GM23338 (cell line): ENCODE data around the gene CCL27. TPM values are rescaled to one million over a fixed set of nuclear protein-coding genes. Genes with fewer than 3 reads are reported as not detected.

Source experiments
- ATAC-seq: fragments of 200-7000 bp; cut with Tn5 transposase; 3 replicates; pipeline ENCODE4 v1.9.1; 2020
- DNase-seq: peaks from one replicate; pipeline ENCODE4 v3.0.0-alpha.2; 2015; ENCODE audit warnings: low spot score
- H2AFZ ChIP-seq: fragments of 200-600 bp; sonication (generic); 2 replicates; pipeline ENCODE4 v1.8.0; 2016; ENCODE audit warnings: antibody characterized with exemption, mild to moderate bottlenecking, moderate library complexity
- H3F3A ChIP-seq: fragments of 200-600 bp; sonication (generic); replicated peaks from 2 replicates; pipeline ENCODE4 v1.8.0; 2017; ENCODE audit warnings: antibody characterized with exemption, mixed run types, low read depth
- H3K27ac ChIP-seq: fragments of 200-600 bp; sonication (generic); 2 replicates; pipeline ENCODE4 v1.6.1; 2016; ENCODE audit warnings: low read depth
- H3K27me3 ChIP-seq: fragments of 200-600 bp; sonication (generic); 2 replicates; pipeline ENCODE4 v1.8.0; 2016; ENCODE audit warnings: mild to moderate bottlenecking, mixed run types, moderate library complexity; ENCODE audit not compliant: insufficient read depth
- H3K36me3 ChIP-seq: fragments of 200-600 bp; sonication (generic); 2 replicates; pipeline ENCODE4 v1.8.0; 2016; ENCODE audit warnings: mild to moderate bottlenecking; ENCODE audit not compliant: insufficient read depth
- H3K4me1 ChIP-seq: fragments of 200-600 bp; sonication (generic); 2 replicates; pipeline ENCODE4 v1.8.0; 2016; ENCODE audit warnings: mild to moderate bottlenecking, moderate library complexity; ENCODE audit not compliant: insufficient read depth
- H3K4me2 ChIP-seq: fragments of 200-600 bp; sonication (generic); 2 replicates; pipeline ENCODE4 v1.7.1; 2017; ENCODE audit warnings: mixed run types
- H3K4me3 ChIP-seq: fragments of 200-600 bp; sonication (generic); 2 replicates; pipeline ENCODE4 v1.6.1; 2016; ENCODE audit warnings: mixed run types
- H3K79me2 ChIP-seq: fragments of 200-600 bp; sonication (generic); replicated peaks from 2 replicates; pipeline ENCODE4 v1.8.0; 2017; ENCODE audit warnings: mild to moderate bottlenecking; ENCODE audit not compliant: insufficient read depth
- H3K9me2 ChIP-seq: fragments of 200-600 bp; sonication (generic); 2 replicates; pipeline ENCODE4 v1.8.0; 2017; ENCODE audit not compliant: insufficient read depth
- H4K20me1 ChIP-seq: fragments of 200-600 bp; sonication (generic); replicated peaks from 2 replicates; pipeline ENCODE4 v1.8.0; 2017; ENCODE audit warnings: mild to moderate bottlenecking; ENCODE audit not compliant: insufficient read depth
- H3K27ac Mint-ChIP-seq: 2 replicates; pipeline ENCODE4 v1.8.0; 2020; ENCODE audit warnings: inconsistent platforms, mild to moderate bottlenecking, moderate library complexity, mixed read lengths
- H3K27me3 Mint-ChIP-seq: 3 replicates; pipeline ENCODE4 v1.8.0; 2022; ENCODE audit warnings: low read depth, mild to moderate bottlenecking, moderate library complexity, mixed read lengths, inconsistent platforms; ENCODE audit not compliant: insufficient read depth, poor library complexity
- H3K36me3 Mint-ChIP-seq: 3 replicates; pipeline ENCODE4 v1.8.0; 2021; ENCODE audit warnings: low read depth, mild to moderate bottlenecking, inconsistent platforms, moderate library complexity, mixed read lengths
- H3K4me1 Mint-ChIP-seq: 3 replicates; pipeline ENCODE4 v1.8.0; 2020; ENCODE audit warnings: mild to moderate bottlenecking, inconsistent platforms, mixed read lengths
- H3K4me3 Mint-ChIP-seq: 3 replicates; pipeline ENCODE4 v1.8.0; 2021; ENCODE audit warnings: moderate library complexity, mild to moderate bottlenecking, inconsistent platforms, mixed read lengths
- H3K9me3 Mint-ChIP-seq: 3 replicates; pipeline ENCODE4 v1.8.0; 2020; ENCODE audit warnings: moderate library complexity, mild to moderate bottlenecking, inconsistent platforms, mixed read lengths
- CREB1 ChIP-seq: fragments of 250-450 bp; sonication (Bioruptor Pico); IDR thresholded peaks from 2 replicates; pipeline ENCODE4 v1.5.0; 2020; ENCODE audit warnings: low read depth, mild to moderate bottlenecking, moderate library complexity
- CTCF ChIP-seq, 2 experiments: fragments of 200-600 bp in 1 of 2; sonication (generic) in 1 of 2; conservative IDR thresholded peaks; 2 replicates each; pipeline versions ENCODE4 v1.5.1 to v1.6.1; 2016 to 2017; ENCODE audit warnings: antibody characterized with exemption in 2 of 2, low read depth in 2 of 2, mild to moderate bottlenecking in 2 of 2, moderate library complexity in 1 of 2
- EZH2 ChIP-seq: fragments of 200-600 bp; sonication (generic); IDR thresholded peaks from one replicate; pipeline ENCODE4 v1.8.0; 2017; ENCODE audit warnings: antibody characterized with exemption, mild to moderate bottlenecking, low read depth; ENCODE audit not compliant: unreplicated experiment
- JUNB ChIP-seq: IDR thresholded peaks from one replicate; pipeline ENCODE4 v1.6.1; 2016; ENCODE audit warnings: antibody characterized with exemption; ENCODE audit not compliant: unreplicated experiment
- NANOG ChIP-seq: IDR thresholded peaks from 2 replicates; pipeline ENCODE4 v1.6.1; 2016; ENCODE audit warnings: antibody characterized with exemption, borderline replicate concordance
- POLR2AphosphoS5 ChIP-seq: IDR thresholded peaks from 2 replicates; pipeline ENCODE4 v1.6.1; 2016; ENCODE audit warnings: antibody characterized with exemption, low read depth
- STAT1 ChIP-seq: IDR thresholded peaks from one replicate; pipeline ENCODE4 v1.6.1; 2016; ENCODE audit warnings: antibody characterized with exemption; ENCODE audit not compliant: unreplicated experiment
- ZNF114 ChIP-seq: fragments of 250-450 bp; sonication (Bioruptor Pico); IDR thresholded peaks from 2 replicates; pipeline ENCODE4 v1.5.0; 2020; ENCODE audit warnings: mild to moderate bottlenecking, moderate library complexity
- ZNF331 ChIP-seq: fragments of 250-450 bp; sonication (Bioruptor Pico); IDR thresholded peaks from 2 replicates; pipeline ENCODE4 v1.5.0; 2020; ENCODE audit warnings: low read depth, mild to moderate bottlenecking, moderate library complexity
- polyA plus RNA-seq: library from polyadenylated mRNA; unstranded; fragments of >200 nt; fragmentation: Nextera tagmentation; extraction: Ambion mirVana; gene quantifications from 2 replicates; pipeline ENCODE4 v1.2.1, GENCODE V29; 2016
- total RNA-seq: library from RNA; depleted of rRNA; stranded (reverse); fragments of >200 nt; shearing (Covaris generic); gene quantifications from 2 replicates; pipeline ENCODE4 v1.2.3, GENCODE V29; 2014
- TF ChIP-seq, protein P1 (sequence below): IDR thresholded peaks from 2 replicates; pipeline ENCODE4 v1.6.1; 2016; ENCODE audit warnings: antibody characterized with exemption
- TF ChIP-seq, protein P2 (sequence below): fragments of 250-450 bp; sonication (Bioruptor Pico); IDR thresholded peaks from 2 replicates; pipeline ENCODE4 v1.5.0; 2020; ENCODE audit warnings: mild to moderate bottlenecking, moderate library complexity

CCL27 gene
- total and polyA plus RNA-seq, 2 experiments from 2014 or later, result not detected

- TF ChIP-seq CTCF (conservative IDR thresholded peaks at IDR 0.05; ENCODE audit: low read depth in 2 of 2), result no peak
- TF ChIP-seq NANOG, result no peak
- TF ChIP-seq ZNF331, result no peak
- no peak for TF ChIP-seq STAT1
- TF ChIP-seq, protein P1, sequence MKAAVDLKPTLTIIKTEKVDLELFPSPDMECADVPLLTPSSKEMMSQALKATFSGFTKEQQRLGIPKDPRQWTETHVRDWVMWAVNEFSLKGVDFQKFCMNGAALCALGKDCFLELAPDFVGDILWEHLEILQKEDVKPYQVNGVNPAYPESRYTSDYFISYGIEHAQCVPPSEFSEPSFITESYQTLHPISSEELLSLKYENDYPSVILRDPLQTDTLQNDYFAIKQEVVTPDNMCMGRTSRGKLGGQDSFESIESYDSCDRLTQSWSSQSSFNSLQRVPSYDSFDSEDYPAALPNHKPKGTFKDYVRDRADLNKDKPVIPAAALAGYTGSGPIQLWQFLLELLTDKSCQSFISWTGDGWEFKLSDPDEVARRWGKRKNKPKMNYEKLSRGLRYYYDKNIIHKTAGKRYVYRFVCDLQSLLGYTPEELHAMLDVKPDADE, result no peak
- no peak for TF ChIP-seq EZH2
These were observed 26.9 kb downstream of the CCL27 start (continued) for GRCh38 chr9:34635556-34635955.

DNA sequence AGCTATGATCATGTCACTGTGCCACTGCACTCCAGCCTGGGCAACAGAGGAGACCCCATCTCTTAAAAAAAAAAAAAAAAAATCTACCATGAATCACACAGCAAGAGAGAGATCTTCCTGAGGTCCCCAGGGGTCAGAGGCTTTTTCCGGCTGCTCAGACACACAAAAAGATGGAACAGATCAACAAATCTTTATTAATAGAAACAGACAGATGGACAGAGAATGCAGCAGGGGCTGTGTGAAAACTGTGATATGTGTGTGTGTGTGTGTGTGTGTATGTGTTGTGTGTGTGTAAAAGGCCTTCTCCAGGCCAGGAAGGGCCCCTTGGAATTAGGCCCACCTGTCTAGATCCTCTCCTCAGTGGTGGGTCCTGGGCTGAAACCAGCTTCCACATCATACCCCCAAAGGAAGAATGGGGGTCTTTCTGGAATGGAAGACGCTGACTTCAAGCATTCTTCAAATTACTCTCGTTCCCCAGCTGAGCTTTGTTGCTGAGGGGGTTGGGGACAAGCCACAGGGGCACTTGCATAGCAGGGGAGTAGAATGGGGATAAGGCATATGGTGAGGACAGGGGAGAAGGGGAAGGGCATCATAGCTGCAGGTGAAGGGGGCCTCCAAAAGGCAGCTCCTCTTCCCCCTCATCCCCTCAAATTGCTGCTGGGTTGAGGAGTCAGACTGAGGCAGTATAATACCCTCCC, 27.8 kb downstream of the CCL27 start:
- Mint-ChIP-seq H3K27me3 (peaks cover 34% of the 10 kb centered on the region), H3K4me3 (no peak overlapping the region; the same call in 2 of the 3 replicates), H3K36me3 (peaks cover 26% of the 10 kb centered on the region), H3K4me1 (peaks cover 33% of the 10 kb centered on the region), H3K27ac (no peak overlapping the region), H3K9me3 (no peaks in the 10 kb centered on the region)
- H3K79me2 ChIP-seq, result peaks cover 12% of the 10 kb centered on the region; the same call in 1 of the 2 replicates
- H3K27ac ChIP-seq, result no peak overlapping the region
- peaks cover 8% of the 10 kb centered on the region; the same call in 1 of the 2 replicates for H3F3A ChIP-seq
- no peaks in the 10 kb centered on the region for H3K9me2 ChIP-seq
- H2AFZ ChIP-seq, result no peak overlapping the region
- peaks cover 47% of the 10 kb centered on the region for H3K27me3 ChIP-seq
- peaks cover 3% of the 10 kb centered on the region for H4K20me1 ChIP-seq
- no peak overlapping the region for H3K4me3 ChIP-seq
- ATAC-seq (no peak), DNase-seq (no peak)
- peaks cover 8% of the 10 kb centered on the region for H3K4me1 ChIP-seq
- no peak overlapping the region for H3K4me2 ChIP-seq
- no peaks in the 10 kb centered on the region for H3K36me3 ChIP-seq
- no peak for TF ChIP-seq NANOG
- no peak for TF ChIP-seq ZNF114
- no peak for TF ChIP-seq JUNB
- no peak for TF ChIP-seq POLR2AphosphoS5
- no peak for TF ChIP-seq EZH2
- TF ChIP-seq STAT1, result no peak
- TF ChIP-seq CREB1 (CRISPR knock-in tag), result no peak
- TF ChIP-seq, protein P1, result no peak
- TF ChIP-seq, protein P2, sequence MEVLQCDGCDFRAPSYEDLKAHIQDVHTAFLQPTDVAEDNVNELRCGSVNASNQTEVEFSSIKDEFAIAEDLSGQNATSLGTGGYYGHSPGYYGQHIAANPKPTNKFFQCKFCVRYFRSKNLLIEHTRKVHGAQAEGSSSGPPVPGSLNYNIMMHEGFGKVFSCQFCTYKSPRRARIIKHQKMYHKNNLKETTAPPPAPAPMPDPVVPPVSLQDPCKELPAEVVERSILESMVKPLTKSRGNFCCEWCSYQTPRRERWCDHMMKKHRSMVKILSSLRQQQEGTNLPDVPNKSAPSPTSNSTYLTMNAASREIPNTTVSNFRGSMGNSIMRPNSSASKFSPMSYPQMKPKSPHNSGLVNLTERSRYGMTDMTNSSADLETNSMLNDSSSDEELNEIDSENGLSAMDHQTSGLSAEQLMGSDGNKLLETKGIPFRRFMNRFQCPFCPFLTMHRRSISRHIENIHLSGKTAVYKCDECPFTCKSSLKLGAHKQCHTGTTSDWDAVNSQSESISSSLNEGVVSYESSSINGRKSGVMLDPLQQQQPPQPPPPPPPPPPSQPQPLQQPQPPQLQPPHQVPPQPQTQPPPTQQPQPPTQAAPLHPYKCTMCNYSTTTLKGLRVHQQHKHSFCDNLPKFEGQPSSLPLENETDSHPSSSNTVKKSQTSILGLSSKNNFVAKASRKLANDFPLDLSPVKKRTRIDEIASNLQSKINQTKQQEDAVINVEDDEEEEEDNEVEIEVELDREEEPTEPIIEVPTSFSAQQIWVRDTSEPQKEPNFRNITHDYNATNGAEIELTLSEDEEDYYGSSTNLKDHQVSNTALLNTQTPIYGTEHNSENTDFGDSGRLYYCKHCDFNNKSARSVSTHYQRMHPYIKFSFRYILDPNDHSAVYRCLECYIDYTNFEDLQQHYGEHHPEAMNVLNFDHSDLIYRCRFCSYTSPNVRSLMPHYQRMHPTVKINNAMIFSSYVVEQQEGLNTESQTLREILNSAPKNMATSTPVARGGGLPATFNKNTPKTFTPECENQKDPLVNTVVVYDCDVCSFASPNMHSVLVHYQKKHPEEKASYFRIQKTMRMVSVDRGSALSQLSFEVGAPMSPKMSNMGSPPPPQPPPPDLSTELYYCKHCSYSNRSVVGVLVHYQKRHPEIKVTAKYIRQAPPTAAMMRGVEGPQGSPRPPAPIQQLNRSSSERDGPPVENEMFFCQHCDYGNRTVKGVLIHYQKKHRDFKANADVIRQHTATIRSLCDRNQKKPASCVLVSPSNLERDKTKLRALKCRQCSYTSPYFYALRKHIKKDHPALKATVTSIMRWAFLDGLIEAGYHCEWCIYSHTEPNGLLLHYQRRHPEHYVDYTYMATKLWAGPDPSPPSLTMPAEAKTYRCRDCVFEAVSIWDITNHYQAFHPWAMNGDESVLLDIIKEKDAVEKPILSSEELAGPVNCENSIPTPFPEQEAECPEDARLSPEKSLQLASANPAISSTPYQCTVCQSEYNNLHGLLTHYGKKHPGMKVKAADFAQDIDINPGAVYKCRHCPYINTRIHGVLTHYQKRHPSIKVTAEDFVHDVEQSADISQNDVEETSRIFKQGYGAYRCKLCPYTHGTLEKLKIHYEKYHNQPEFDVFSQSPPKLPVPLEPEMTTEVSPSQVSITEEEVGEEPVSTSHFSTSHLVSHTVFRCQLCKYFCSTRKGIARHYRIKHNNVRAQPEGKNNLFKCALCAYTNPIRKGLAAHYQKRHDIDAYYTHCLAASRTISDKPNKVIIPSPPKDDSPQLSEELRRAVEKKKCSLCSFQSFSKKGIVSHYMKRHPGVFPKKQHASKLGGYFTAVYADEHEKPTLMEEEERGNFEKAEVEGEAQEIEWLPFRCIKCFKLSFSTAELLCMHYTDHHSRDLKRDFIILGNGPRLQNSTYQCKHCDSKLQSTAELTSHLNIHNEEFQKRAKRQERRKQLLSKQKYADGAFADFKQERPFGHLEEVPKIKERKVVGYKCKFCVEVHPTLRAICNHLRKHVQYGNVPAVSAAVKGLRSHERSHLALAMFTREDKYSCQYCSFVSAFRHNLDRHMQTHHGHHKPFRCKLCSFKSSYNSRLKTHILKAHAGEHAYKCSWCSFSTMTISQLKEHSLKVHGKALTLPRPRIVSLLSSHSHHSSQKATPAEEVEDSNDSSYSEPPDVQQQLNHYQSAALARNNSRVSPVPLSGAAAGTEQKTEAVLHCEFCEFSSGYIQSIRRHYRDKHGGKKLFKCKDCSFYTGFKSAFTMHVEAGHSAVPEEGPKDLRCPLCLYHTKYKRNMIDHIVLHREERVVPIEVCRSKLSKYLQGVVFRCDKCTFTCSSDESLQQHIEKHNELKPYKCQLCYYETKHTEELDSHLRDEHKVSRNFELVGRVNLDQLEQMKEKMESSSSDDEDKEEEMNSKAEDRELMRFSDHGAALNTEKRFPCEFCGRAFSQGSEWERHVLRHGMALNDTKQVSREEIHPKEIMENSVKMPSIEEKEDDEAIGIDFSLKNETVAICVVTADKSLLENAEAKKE (CRISPR knock-in tag), result no peak
- TF ChIP-seq ZNF331, result no peak
